GM12865 (cell line): ENCODE measurements around the gene SHISA8.

ENCODE experiments used
- DNase-seq: peaks from one replicate; pipeline ENCODE4 v3.0.0; 2010; ENCODE audit warnings: low read depth
- H3K4me3 ChIP-seq: 2 replicates; pipeline ENCODE4 v1.5.1; 2011; ENCODE audit warnings: mild to moderate bottlenecking, low read depth, low read length, control low read depth
- CTCF ChIP-seq: IDR thresholded peaks from 2 replicates; pipeline ENCODE4 v1.5.1; 2011; ENCODE audit warnings: low read length, control low read depth, low read depth, inconsistent platforms; ENCODE audit not compliant: insufficient read depth; ENCODE audit errors: missing control alignments

SHISA8 gene

GRCh38 chr22:41902932-41903421 is 11.9 kb downstream of the SHISA8 start:
- H3K4me3 ChIP-seq = no peak overlapping the region
- no peak for TF ChIP-seq CTCF
- DNase-seq = no peak

GRCh38 chr22:41902016-41902415 is 12.9 kb downstream of the SHISA8 start:
- DNase-seq = no peak
- no peak overlapping the region for H3K4me3 ChIP-seq
- TF ChIP-seq CTCF = no peak

GRCh38 chr22:41900652-41901312 is 14.1 kb downstream of the SHISA8 start:
- no peak for TF ChIP-seq CTCF
- no peak for DNase-seq
- no peak overlapping the region for H3K4me3 ChIP-seq

GRCh38 chr22:41899992-41900651 is 14.8 kb downstream of the SHISA8 start:
- no peak overlapping the region for H3K4me3 ChIP-seq
- DNase-seq = no peak
- TF ChIP-seq CTCF = no peak

- H3K4me3 ChIP-seq = no peak overlapping the region
- no peak for DNase-seq
- no peak for TF ChIP-seq CTCF
Measured at GRCh38 chr22:41899110-41899509, 15.8 kb downstream of the SHISA8 start.

GRCh38 chr22:41898645-41899044 is 16.2 kb downstream of the SHISA8 start:
- no peak for TF ChIP-seq CTCF
- no peak overlapping the region for H3K4me3 ChIP-seq
- DNase-seq = no peak
